GM18499 (cell line): Measurements from ENCODE around the gene NKX2-3.

Source experiments
- ATAC-seq: cut with Tn5 transposase; IDR thresholded peaks from one replicate; pipeline ENCODE4 v1.9.1; 2021; ENCODE audit warnings: moderate number of reproducible peaks; ENCODE audit not compliant: insufficient read depth, unreplicated experiment

Gene NKX2-3

DNA sequence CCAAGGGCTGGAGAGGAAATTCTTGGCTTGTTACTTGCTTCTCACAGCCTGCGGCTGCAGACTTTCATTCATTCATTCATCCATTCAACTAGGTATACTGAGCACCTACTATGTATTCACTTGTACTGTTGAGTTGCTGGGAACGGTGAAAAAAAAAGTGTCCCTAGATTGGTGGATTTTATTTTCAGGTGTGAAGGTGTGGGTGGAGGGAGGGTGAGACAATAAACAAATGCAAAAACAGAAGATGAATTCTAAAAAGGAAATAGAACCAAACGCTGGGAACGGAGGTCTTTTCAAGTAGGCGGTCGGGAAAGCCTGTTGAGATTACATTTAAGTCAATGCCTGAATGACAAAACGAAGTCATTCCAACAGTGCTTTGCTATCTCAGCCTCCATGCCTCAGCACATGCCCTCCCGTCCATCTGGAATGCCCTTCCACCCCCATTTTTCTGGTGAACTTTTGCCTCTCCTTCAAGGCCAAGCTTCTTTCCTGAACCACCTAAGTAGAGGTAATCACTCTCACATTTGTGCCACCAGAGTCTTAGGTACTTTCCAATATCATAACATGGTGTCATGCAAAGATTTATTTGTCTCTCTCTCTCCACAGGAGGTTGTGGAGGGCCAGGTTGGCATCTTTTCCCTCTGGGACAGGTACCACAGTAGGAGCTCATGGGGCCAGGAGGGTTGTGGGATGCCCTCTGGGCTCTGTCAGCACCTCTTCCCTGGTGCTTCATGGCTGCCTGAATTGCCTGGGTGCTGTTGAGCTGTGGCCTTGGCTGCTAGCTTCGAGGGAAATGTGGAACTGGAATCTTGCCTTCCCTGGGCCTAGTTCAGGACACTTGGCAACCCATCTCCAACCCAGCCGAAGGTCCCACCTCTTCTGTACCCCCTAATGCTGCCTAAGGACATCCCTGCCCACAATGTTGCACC, 5.5 kb downstream of the NKX2-3 start:
- ATAC-seq: no peak

DNA sequence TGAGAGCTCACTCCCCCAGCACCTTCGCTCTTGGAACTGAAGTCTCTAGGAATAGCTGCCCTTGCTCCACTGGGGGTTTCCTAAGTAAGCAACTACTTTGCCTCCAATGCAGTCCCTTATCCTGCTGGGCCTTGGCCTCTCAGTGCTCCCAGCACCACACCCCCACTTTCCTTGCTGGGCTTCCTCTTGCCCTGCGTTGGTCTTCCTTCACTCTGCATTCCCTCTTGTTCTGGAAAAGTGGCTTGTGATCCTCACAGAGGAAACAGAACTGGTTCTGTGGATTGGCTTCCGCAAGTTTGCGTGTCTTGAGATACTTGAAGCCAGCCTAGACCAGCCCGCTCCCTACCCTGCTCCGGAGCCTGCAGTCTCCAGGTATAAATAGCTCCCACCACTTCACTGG, 6.4 kb downstream of the NKX2-3 start:
- no peak for ATAC-seq

DNA sequence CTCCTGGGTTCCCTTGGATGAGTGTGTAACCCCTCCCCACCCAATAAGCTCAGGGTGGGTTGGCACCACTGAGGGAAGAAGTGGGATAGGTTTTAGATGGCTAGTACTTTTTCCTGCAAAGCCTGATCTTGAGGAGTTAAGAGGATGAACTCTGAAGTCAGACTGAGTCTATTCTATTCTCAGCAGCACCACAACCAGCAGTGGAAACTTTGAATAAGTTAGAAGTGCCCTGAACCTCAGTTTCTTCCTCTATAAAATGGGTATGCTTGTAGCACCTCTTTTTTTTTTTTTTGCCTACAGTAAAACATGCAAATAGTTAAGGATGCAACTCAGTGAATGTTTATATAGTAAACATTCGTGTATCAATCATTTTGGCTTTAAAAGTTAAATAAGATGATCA, 7.1 kb downstream of the NKX2-3 start:
- no peak for ATAC-seq

DNA sequence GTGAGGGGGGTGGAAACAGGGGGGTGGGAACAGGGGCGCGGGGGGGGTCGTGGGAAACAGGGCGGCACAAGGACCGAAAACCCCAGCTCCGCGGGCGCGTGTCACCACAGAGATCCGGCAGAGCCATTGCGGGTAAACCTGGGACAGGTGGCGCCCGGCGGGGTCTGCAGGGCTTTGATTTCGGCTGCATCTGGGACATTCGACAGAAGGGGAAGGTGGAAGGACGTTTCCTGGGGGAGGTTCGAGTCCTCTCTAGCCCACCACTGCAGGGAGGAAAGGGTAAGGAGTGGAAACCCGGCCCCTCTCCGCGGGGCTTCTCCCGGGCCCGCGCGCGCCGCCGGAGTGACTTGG, 7.5 kb downstream of the NKX2-3 start:
- no peak for ATAC-seq

DNA sequence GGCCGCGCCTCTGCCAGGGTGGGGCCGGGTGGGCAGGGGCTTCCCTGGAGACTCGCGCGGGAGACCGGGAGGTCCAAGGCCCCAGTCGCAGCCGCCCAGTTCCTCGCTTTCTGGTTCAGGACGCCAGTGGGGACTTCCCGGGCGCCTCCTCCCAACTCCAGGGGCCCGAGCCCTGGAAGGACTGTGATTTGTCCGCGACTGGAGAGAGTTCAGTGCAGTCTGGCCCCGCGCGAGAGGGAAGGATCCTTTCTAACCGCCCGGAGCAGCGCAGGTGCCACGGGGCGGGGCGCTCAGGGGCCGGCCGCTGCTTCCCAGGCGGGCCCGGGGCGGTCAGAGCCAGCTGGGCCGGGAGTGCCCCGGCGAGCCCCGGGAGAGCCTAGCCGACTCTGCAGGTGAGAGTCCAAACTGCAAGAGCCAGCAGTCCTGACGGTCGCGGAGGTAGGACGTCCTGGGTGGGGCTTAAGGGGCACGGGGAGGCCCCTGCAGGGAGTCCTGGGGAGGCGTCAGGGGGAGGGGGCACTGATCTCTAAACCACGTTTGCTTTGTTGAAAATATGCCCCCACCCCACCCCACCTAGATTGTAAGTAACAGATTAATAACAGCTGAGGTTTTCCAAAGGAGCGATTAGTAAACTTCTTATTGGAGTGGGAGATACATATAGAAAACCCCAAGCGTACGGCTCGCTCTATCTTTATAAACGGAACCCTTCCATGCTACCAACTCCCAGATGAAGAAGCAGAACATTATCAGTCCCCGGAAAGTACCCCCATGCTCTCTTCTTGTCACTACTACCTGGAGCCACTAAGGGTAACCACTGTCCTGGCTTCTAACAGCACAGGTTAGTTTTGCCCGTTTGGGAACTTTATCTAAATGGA, 8.2 kb downstream of the NKX2-3 start:
- no peak for ATAC-seq

DNA sequence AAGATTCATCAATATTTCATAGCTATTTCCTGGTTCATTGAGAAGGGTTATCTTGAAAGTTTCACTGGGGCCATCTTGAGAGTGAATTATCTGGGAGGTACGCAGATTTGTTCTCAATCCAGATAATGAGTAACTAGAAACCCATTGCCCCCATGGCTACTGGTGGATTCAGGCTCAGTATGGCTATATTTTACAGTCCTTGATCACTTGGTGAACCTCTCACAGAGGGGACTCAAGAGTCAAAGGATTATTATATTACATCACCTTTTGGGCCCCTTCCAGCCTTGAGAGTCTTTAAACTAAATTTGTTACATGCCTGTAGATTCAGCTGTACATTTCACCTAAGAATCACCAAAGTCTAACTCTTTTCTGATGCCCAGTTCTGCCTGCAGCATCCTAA, 11.6 kb downstream of the NKX2-3 start:
- ATAC-seq: no peak

DNA sequence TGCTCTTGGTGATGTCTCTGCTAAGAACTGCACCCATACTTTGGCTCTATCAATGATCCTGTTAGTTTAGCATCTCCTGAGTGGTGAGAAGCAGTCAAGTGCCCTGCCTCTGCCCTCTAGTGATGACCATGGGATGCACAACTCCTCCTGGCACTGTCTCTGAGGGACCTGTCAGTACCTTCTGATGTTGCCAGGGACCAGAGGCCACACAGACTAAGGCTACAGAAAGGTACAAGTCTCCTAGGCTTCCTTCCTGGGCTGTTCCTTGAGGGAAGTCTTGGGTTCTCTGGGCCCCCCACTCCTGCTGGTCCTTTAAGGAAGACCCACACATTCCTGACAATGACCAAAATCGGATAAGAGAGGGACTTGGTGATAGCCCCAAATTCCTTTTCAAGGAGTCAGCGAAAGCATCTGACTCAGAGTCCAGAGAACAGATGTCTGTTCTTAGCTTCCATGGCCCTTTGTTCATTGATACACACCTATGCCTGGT, 15.3 kb downstream of the NKX2-3 start:
- ATAC-seq: no peak

DNA sequence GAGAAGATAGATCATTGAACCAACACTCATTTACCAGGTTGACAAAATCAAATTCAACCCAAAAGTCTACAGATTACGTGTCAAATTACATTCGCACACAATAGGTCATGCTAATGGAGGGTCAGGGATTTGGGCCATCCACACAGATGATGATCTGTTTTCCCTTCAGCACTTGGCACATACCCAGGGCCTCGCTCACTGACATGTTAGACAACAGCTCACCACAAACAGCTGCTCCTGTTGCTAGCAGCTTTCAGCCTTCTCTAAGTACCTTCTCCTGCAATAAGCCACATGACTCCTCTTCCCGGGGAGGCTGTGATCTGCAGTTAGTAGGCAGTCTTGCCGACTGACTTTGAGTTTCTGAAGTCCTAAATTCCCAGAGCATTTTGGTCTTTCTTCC, 18.4 kb downstream of the NKX2-3 start:
- ATAC-seq: no peak

DNA sequence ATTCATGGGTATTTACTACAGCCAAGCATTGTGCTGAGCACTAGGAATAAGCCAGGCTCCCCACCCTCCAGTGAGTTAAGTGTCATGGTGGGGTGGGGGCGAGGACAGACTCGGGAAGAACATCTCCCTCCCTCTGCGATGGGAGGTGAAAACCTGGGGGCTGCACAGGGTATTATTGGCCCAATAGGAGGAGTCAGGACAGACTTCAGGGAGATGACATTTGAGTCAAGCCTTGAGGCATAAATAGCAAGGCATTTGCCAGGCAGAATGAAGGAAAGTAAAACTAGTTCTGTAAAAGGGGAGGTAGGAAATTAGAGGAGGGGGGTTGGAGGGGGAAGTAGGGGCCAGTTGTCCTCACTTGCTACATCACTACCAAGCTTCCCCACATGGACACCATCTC, 18.9 kb downstream of the NKX2-3 start:
- ATAC-seq: no peak

DNA sequence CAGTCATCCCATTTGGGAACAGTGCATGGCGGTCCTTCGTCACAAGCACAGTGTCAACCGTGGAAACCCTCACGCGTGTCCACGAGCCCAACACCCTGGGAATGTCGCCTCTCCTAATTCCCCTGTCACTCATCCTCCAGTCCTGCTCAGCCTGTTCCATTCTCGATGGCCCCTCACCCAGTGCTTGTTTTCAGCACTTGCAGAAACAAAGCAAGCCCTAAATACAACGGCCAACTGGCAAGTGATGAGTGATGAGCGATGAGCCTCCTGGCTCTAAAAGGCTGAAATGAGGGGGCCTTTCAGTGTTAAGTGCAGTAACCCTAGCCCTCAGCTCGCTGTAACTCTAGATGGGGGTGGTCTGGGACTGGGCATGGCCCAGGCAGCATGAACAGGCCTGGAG, 22.6 kb downstream of the NKX2-3 start:
- ATAC-seq: no peak

DNA sequence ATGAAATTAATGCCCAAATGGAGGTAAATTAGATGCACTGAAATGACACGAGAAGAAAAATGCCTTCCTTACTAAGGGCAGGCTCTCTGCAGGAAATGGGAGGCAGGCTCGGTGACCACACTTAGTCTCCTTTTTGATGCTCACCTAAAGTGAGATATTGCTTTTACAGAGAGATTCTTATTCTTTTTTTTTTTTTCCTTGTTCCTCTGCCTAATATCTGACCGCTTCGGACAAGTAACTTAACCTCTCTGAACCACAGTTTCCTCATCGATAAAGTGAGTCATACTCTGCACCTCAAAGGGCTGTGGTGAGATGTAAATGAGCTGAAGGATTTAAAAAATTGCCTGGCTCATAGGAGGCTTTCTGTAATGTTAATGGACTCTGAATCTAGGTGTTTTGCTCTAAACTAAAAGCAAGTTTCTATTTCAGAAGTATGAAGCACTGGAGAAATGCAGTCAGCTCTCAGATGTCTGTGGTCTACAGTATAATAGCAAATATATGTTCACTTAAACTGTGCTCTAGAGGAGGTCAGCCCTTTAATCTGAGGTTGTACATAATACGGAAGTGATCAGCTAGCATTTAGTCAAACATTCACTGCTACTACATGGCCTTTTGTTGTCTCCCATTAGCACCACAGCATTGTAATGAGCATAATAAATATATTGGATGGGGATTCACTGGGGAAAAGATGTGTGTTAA, 23.2 kb downstream of the NKX2-3 start:
- ATAC-seq: peak; percentile 94

DNA sequence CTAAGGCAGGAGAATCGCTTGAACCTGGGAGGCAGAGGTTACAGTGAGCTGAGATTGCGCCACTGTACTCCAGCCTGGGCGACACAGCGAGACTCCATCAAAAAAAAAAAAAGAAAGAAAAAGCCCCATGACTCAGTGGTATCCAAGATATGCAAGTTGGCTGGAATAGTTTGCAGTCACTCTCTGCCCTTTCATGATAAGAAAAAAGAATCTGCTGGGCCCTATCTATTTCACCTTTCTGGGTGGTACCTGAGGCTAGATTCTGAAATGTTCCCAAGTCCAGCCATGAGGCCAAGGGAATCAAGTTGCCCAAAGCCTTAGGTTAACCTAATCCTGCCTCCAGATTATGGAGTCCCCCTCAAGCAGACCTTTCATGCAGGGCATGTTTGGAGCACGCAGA, 24.3 kb downstream of the NKX2-3 start:
- no peak for ATAC-seq

DNA sequence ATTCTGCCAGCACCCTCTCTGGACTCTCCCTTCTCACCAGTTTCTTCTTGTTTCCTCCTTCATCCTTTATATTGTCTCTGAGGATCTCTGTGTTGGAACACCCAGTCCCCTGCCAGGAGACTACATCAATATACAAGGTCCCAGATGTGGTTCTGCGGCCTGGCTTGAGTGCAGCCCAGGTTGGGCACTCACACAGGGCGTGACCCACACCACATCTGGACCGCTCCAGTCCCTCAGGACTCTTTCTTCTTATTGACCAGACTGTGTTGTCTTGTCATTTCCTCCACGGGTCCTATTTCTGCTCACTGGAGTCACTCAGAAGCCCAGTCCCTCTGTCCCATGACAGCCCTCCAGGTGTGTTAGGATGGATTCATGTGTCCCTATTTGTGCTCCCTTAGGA, 26.0 kb downstream of the NKX2-3 start:
- ATAC-seq: no peak

DNA sequence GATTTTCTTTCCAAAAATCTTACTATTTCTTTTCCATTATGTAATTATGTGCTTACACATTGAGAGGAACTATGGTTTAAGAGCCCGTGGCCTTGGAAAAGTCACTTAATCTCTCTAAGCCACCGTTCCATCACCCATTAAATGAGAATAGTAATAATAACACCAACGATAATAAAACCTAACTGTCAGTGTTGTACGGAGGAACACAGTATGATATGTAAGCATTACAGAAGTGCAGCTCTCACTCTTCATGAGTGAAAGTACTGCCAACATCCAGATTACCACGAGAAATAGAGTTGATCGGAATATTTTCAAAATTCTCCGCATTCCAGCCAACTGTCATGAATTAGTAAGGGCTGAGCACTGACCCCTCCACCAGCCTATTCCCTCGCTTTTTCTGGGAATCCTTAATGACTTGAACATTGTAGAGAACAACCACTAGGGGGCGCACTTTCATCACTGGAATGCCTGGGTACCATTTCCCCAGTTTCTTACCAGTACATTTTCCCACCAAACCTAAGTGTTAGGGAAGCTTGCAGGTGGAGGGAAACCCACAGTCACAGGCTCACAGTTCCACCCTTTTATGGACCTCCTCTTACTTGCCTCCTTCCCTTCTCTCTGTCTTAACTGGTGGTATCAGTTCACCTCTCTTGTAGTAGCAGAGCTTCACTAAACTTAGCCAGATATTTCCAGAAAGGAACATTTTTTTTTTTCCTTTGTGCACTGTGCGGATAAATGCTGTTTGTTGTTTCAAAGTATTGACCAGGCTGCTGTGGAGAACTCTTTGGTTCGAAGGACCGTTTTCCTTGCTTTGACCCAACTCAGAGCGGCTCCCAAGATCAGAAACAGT, 27.8 kb downstream of the NKX2-3 start:
- ATAC-seq: no peak

DNA sequence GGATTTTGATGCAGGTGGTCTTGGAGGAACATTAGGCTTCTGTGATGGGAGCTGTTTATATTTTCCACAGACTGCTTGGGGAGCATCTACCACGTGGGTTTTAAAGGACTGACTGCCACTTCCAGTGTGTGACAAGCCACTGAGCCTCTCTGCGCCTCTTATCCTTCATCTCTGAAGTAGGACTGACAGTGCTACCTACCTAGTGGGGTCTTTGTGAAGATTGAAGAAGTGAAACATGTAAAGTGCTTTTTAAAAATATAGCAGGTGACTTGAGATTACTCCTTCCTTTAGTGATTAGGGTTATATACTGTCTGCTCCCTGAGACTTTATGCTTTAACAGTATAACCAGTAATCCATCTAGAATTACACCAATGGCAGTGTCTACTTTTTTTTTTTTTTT, 29.9 kb downstream of the NKX2-3 start:
- ATAC-seq: no peak

DNA sequence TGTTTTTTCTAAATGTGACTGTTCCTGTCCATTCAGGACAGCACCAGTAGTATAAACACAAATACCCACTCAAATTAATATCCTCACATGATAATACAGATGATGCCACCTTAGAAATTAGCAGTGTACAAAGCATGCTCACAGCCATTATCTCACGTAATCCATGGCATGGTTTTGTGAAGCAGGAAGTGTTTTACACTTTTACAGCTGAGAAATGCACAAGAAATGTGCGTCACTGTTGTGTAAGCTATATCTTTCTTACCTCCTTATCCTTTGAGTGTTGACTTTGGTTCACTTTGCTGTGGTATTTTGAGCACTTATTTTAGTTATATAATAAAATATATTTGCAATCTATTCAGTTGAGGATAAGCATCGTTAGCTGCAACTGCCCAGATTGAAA, 31.6 kb downstream of the NKX2-3 start:
- ATAC-seq: no peak

DNA sequence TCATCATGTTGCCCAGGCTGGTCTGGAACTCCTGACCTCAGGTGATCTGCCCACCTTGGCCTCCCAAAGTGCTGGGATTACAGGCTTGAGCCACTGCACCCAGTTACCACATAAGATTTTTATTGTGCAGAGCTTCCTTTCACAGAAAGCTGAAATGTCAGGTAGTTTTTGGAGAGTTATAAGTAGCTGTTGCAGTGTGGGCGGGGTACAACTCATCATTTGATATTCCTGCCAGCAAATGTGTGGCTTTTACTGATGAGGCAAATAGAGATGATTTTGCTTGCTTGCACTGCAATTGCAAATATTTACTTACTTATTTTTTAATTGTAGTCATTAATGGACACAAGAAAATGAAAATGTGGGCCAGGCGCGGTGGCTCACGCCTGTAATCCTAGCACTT, 32.4 kb downstream of the NKX2-3 start:
- ATAC-seq: no peak

DNA sequence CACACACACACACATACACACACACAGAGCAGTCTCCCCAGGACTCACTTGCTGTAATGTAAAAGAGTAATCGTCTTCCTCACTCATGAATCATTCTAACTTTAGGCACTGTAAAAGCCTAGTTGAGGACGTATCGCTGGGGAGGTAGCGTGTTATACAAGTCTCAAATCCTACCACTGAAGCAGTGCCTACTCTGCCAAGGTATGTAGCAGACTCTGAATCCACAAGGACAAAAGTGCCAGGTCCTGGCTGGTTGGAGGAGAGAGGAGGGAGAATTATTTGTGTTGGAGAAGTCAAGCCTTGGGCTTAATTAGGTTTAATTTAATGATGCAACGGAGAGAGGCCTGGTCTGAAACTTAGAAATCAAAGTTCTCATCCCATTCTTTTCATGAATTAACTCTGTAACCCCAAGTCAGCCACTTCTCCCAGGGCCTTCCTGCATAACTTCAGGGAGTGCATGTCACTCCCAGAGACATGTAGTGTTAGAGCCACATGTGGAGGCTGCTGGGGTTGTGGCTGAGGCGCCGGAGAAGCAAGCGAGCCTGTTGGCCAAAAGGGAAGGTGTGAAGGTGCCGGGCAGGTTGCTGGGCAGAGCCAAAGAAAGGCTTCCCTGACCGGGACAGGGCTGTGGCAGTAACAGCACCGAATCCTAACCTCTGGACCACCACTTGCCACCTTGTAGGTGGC, 36.7 kb downstream of the NKX2-3 start:
- ATAC-seq: no peak

DNA sequence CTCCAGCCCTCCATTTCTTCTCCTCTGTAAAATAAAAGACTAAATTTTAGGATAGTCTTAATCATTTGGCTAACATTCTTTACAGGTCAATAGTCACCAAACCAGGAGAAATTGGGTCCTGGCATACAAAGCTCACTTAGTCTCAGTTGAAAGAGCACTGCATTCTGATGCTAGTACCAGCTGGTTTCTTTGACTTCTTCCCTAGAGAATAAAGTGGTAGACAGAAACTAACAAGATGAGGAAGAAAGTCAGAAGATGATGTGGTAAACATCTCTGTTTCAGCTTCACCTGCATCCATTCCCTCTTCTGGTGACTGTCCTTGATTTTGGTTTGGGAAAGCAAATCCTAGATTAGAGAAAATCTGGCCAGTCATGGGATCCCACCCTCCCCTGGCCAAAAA, 37.2 kb downstream of the NKX2-3 start:
- no peak for ATAC-seq
